Ecto neural progenitor cell (in vitro differentiated cells): ENCODE results near the gene SLC18B1.

Experiments
- DNase-seq: peaks from one replicate; pipeline ENCODE4 v3.0.0-alpha.2; 2018; ENCODE audit warnings: low spot score

SLC18B1 gene

DNA sequence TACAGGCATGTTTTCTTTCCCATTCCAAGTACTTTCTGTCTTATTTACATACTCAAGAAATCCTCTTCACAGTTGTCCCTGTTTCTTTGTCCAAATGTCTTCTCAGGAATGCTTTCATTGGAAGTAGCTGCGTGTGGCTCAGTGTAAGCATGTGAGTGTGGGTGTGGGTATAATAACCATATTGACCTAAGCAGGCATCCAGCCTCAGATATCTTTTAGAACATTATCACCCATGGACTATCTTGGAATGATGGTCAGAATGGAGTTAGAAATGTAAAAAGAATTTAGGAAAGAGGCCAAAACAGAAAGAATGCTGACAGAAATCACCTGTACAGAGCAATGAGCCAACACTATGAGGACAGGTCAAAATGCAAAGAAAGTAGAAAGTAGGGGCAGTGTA, 57.2 kb downstream of the SLC18B1 start:
- DNase-seq = no peak

DNA sequence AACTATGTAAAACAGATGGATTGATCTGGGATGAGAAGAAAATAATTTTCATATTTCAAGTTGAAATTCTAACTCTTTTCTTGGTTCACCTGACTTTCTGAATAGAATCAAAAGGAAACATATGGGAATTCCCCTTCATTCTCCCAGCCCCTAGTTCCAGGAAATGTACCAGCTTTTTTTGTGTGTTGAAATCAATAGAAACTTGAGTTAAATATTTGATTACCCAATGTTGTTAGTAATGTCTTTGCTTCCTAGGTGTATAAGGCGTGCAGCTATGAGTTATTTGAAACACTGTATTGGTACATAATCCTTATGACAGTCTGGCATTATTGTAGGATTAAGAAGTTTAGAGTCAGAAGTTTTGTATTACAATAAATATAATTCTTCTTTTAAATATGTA, 62.2 kb downstream of the SLC18B1 start:
- no peak for DNase-seq

DNA sequence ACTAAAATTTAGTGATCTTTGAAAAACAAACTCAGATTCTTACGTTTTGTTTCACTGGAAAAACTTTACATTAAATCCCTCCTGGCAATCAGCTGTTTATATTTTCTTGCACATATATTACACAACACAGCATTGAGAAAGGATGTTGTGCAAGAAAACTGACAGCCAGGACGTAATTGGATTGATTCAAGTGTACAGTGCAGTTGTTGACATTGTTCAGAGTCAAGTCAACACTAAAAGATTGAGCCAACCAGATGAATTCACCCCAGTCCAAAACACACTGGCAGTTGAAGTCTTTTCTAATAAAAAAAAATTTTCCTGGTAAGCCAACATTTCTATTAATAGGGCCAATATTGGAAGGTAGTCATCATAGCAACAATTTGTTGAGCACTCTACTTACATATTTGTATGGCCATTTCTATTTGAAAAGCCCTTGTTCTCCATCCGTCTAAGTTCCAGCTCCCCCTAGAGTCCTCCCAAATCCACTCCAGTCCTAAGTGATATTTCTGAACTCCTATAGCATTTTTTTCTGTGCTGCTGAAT, 63.7 kb downstream of the SLC18B1 start:
- no peak for DNase-seq

DNA sequence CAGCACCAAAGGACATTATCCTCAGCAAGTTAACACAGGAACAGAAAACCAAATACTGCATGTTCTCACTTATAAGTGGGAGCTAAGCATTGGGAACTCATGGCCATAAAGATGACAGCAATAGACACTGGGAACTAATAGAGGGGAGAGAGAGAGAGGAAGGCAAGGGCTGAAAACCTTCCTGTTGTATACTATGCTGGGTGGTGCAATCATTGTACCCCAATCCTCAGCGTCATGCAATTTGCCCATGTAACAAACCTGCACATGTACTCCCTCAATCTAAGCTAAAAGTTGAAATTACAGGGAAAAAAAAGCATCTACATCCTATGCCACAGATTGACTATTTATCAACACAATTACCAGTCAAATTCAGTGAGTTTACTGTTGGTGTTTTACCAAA, 64.6 kb downstream of the SLC18B1 start:
- no peak for DNase-seq

DNA sequence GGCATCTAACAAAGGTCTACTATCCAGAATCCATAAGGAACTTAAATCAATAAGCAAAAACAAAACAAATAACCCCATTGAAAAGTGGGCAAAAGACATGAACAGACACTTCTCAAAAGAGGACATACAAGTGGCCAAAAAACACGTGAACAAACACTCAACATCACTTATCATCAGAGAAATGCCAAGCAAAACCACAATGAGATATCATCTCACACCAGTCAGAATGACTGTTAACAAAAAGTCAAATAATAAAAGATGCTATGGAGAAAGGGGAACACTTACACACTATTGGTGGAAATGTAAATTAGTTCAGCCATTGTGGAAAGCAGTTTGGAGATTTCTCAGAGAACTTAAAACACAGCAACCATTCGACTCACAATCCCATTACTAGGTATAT, 65.2 kb downstream of the SLC18B1 start:
- DNase-seq = no peak

DNA sequence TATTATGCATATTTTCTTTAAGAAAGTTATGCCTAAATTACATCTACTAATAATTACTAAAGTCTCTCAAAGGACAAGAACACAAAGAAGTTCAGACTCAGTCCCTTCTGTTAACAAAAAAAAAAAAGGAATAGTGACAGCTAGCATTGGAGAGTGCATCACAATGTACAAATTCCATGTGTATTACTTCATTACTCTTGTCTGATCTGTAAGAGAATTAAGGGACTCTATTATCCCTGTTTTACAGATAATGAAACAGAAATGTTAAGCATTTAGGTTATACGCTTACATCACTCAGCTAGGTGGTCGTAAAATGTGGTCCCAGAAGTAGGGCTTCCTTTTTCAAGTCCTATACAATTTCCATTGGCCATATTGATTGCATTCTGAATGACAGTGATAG, 67.4 kb downstream of the SLC18B1 start:
- no peak for DNase-seq

DNA sequence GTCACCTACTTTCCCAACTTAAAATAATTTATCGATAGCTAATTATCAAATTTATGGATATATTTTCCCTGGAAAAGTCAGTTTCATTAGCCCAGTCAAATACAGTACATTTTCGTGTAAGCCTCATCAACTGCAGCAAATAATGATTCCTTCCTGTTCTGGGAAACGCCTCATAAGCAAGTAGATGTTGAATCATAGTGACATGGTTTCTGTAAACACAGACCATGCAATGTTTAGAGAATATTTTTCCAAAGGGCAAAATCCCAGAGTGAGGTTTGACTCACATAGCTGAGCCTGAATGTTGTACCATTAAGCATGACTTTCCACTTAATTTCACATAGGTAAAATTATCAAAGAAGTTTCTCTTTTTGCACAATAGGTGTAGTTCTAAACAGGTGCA, 67.9 kb downstream of the SLC18B1 start:
- DNase-seq = no peak

DNA sequence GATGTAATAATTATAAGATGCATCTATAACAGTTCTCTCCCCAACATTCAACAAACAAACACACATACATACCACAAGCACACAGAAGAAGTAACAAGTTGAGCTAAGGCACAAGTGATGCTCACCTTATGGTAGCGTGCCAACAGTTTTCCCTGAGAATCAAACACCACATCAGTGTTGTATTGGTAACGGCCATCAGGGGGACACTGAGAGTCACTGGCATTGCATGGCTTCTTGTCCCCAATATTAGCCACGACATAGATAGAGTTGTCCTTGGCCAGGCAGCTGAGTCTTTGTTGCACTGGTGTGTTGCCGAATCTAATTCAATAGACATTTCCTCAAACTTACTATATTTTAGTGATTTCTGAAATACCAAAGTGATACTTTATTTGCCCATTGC, 69.8 kb downstream of the SLC18B1 start:
- no peak for DNase-seq

DNA sequence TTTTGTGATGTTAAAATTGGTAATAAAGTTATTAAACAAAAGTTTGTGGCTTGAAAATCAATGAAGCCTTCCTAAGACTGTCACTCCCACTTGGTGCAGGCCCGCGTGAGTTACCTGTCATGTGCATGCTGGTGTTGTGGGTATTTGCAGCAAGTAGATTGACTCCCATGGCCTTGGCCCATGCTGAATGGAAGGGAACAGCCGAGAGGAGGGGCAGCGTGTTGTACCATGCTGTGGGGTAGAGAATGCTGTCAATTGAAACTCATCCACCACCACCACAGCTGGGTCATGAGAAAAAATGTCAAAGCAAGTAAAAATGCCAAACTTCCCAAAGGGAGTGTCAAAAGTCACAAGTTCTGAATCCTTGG, 71.8 kb downstream of the SLC18B1 start:
- DNase-seq = no peak

DNA sequence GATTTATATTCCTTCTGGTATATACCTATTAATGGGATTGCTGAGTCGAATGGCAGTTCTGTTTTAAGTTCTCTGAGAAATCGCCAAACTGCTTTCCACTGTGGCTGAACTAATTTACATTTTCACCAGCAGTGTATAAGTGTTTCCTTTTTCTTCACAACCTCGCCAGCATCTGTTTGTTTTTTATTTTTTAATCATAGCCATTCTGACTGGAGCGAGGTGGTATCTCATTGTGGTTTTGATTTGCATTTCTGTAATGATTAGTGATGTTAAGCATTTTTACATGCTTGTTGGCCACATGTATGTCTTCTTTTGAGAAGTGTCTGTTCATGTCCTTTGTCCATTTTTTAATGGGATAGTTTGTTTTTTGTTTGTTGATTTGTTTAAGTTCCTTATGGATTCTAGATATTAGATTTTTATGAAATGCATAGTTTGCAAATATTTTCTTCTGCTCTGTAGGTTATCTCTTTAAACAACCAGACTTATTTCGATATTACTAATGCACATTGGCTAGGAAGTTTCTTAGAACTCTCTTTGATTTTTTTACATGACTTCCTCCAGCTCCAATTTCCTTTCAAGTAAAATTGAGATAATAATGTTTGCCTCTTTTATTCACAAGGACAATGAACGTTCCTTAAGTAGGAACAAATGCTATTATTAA, 72.4 kb downstream of the SLC18B1 start:
- DNase-seq = no peak

DNA sequence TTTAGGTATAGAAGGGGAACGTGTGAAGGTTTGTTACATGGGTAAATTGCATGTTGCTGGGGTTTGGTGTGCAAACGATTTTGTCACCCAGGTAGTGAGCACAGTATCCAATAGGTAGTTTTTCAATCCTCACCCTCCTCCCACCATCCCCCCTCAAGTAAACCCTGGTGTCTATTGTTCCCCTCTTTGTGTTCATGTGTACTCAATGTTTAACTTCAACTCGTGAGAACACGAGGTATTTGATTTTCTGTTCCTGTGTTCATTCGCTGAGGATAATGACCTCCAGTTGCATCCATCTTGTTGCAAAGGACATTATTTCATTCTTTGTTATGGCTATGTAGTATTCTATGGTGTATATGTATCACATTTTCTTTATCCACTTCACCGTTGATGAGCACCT, 73.0 kb downstream of the SLC18B1 start:
- no peak for DNase-seq

DNA sequence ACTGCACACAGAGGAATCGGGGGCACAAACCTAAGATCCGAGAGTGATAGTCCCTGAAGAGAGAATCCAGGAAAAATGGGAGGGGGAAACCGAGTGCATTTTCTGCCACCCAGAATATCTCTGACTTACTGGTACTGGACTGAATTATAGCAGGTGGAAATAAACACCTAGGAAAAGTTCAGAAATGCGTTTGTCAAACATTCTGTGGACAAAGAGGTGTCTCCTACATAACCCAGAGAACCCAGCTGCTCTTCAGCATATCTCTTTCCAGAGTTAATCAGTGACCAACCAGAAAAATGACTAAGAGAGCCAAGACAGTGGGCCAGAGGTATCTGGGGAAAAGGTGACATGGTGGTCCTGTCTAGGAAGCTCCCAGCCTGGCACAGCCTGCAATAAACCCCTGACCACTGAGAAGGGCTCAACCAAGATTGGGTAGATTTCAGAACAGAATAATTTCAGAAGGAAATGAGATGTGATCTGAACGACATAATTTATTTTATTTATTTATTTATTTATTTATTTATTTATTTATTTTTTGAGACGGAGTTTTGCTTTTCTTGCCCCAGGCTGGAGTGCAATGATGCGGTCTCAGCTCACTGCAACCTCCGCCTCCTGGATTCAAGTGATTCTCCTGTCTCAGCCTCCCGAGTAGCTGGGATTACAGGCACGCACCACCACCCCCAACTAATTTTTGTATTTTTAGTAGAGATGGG, 78.5 kb downstream of the SLC18B1 start:
- DNase-seq = no peak
